IPS-20b (cell line): ENCODE measurements around the gene LMAN1L.

Experiments
- H3K27ac ChIP-seq: one replicate; pipeline ENCODE4 v1.5.1; 2013; ENCODE audit warnings: low read length
- H3K27me3 ChIP-seq: 2 replicates; pipeline ENCODE4 v1.6.1; 2013; ENCODE audit warnings: mild to moderate bottlenecking, low read length, inconsistent platforms; ENCODE audit not compliant: insufficient read depth
- H3K36me3 ChIP-seq: 2 replicates; pipeline ENCODE4 v1.6.1; 2013; ENCODE audit warnings: low read depth, mild to moderate bottlenecking, inconsistent platforms, low read length, moderate library complexity; ENCODE audit not compliant: insufficient read depth
- H3K4me1 ChIP-seq: 2 replicates; pipeline ENCODE4 v1.6.1; 2013; ENCODE audit warnings: mild to moderate bottlenecking, control low read depth, inconsistent platforms, low read length, moderate library complexity; ENCODE audit not compliant: insufficient read depth
- H3K4me3 ChIP-seq: 2 replicates; pipeline ENCODE4 v1.5.1; 2013; ENCODE audit warnings: mild to moderate bottlenecking, low read length, inconsistent platforms
- H3K9ac ChIP-seq: 2 replicates; pipeline ENCODE4 v1.6.1; 2013; ENCODE audit warnings: low read depth, mild to moderate bottlenecking, inconsistent platforms, low read length, moderate library complexity
- H3K9me3 ChIP-seq: 2 replicates; pipeline ENCODE4 v1.6.1; 2013; ENCODE audit warnings: mild to moderate bottlenecking, low read depth, low read length, inconsistent platforms; ENCODE audit not compliant: insufficient read depth

Gene LMAN1L

DNA sequence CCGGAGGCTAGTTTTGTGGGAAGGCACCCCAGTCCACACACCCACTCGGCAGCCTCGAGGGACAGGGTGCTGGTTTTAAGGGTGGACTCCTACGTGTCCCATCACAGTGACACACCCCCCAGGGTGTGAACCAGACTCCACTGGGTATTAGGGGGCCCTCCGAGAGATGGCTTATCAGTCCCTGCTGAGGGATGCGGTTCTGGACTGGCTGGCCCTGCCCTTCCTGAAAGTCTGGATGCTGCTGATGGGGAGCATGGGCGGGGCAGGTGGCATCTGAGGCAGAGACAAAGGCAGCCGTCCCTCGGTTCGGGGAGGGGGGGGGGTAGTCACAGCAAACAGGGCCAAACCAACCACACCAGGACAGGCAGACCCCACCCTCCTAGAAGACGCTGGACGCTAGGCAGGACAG lies 31.3 kb downstream of the LMAN1L start:
- peak overlapping the region; percentile 94 for H3K9ac ChIP-seq
- no peaks in the 10 kb centered on the region for H3K27me3 ChIP-seq
- peak overlapping the region; percentile 49 for H3K27ac ChIP-seq
- peak overlapping the region; percentile 83; the same call in 1 of the 2 replicates for H3K4me3 ChIP-seq
- peaks cover 3% of the 10 kb centered on the region; the same call in 1 of the 2 replicates for H3K4me1 ChIP-seq
- H3K36me3 ChIP-seq, result peaks cover 26% of the 10 kb centered on the region; the same call in 1 of the 2 replicates
- H3K9me3 ChIP-seq, result no peaks in the 10 kb centered on the region

DNA sequence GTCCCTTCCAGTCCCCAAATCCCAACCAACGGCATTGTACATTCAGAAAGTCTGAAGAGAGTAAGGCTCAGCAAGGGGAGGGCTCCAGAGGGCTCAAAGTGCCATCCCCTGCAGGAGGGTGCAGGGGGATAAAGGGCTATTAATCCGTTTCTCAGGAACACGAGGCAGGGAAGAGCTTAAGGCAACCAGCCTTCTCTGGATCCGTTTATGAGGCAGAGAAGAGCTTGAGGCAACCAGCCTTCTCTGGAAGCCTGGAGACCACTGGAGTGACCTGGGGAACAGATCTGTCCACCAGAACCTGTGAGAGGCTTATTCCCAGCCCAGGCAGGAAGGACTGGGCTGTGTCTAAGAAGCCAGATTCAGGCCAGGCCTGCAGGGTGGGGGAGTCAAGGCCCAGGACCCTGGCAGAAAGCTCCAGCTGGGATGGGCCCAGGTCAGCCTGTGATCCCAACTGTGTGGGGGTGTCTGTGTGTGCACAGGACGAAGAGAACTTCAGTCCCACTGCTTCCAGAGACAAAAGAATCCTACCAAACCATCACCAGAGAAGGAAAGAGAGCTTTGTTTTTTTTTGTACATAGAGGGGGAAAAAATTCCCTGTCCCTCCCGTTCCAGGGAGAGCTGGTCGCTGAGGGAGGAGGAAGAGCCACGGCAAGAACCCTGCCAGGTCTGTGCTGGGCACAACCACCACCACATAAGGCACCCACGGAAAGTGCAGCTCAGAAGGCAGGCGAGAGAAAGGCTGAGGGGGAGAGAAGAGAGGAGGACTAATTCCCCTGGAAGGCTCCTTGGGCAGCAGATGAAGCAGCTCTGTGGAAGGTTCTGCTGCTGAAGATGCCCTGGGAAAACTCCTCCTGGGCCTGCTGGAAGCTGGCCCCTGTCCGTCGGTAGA lies 31.9 kb downstream of the LMAN1L start:
- H3K4me1 ChIP-seq, result peaks cover 3% of the 10 kb centered on the region; the same call in 1 of the 2 replicates
- peaks cover 26% of the 10 kb centered on the region; the same call in 1 of the 2 replicates for H3K36me3 ChIP-seq
- H3K4me3 ChIP-seq, result no peak overlapping the region
- no peak overlapping the region for H3K9ac ChIP-seq
- H3K9me3 ChIP-seq, result no peaks in the 10 kb centered on the region
- no peak overlapping the region for H3K27ac ChIP-seq
- no peaks in the 10 kb centered on the region for H3K27me3 ChIP-seq

DNA sequence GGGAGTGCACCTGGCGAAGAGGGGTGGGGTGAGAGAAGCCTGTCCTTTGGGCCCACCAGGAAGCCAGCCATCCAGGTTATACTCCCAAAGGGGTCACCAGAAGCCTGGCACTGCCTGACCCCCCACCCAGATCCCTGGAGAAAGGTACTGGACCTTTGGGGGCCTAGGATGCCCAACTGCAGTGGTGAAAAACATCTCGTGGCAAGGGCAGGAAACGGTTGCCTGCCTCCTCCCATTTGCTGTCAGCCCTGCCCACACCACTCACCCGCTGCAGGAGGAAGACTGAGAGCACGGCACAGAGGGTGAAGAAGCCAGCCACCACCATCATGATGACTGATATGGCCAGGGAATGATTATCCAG lies 32.6 kb downstream of the LMAN1L start:
- peaks cover 31% of the 10 kb centered on the region for H3K36me3 ChIP-seq

DNA sequence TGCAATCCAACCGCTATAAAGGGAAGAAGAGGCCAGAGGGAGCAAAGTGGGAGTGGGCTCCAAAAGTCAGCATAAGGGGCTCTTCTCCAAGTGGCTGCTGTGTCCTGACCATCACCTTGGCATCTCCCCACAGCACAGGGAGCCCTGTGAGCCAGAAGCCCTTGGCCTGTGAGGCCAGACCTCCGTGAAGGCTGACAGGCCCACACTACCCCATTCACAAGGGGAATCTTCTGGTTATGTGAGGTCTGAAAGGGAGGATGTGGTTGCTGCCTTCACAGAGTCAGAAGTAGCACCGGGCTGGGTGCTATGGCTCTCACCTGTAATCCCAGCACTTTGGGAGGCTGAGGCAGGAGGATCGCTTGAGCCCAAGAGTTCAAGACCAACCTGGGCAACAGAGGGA lies 32.9 kb downstream of the LMAN1L start:
- H3K36me3 ChIP-seq, result peaks cover 34% of the 10 kb centered on the region
- H3K4me1 ChIP-seq, result peaks cover 3% of the 10 kb centered on the region; the same call in 1 of the 2 replicates
- no peaks in the 10 kb centered on the region for H3K9me3 ChIP-seq
- no peak overlapping the region for H3K27ac ChIP-seq
- no peaks in the 10 kb centered on the region for H3K27me3 ChIP-seq
- no peak overlapping the region for H3K4me3 ChIP-seq
- no peak overlapping the region for H3K9ac ChIP-seq

More for the DNA sequence above, 32.6 kb downstream of the LMAN1L start:
- H3K27ac ChIP-seq, result no peak overlapping the region
- no peak overlapping the region for H3K9ac ChIP-seq
- no peak overlapping the region for H3K4me3 ChIP-seq
- peaks cover 3% of the 10 kb centered on the region; the same call in 1 of the 2 replicates for H3K4me1 ChIP-seq
- H3K27me3 ChIP-seq, result no peaks in the 10 kb centered on the region
- H3K9me3 ChIP-seq, result no peaks in the 10 kb centered on the region

DNA sequence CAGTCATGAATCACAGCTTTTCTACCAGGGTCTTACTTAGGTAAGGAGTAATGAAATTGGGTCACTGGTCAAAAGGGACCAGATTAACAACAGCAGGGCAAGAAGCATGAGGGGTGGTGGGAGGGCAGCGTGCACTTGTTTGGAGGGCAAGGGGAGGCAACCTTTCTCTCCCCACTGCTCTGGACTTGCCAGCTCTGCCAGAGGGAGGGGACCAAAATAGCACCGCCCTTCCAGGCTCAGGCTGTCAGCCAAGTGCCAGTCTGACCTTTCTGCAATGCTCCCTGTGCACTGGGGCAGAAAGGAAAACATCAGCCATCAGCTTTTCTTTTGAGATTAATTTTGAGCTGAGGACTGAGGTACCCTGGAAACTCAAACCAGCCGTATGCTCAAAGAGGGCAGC lies 34.8 kb downstream of the LMAN1L start:
- Histone ChIP-seq H3K27me3 (no peaks in the 10 kb centered on the region), H3K4me3 (no peak overlapping the region), H3K9me3 (no peaks in the 10 kb centered on the region), H3K4me1 (no peaks in the 10 kb centered on the region; the same call in 1 of the 2 replicates), H3K9ac (no peak overlapping the region), H3K36me3 (peaks cover 45% of the 10 kb centered on the region), H3K27ac (no peak overlapping the region)

DNA sequence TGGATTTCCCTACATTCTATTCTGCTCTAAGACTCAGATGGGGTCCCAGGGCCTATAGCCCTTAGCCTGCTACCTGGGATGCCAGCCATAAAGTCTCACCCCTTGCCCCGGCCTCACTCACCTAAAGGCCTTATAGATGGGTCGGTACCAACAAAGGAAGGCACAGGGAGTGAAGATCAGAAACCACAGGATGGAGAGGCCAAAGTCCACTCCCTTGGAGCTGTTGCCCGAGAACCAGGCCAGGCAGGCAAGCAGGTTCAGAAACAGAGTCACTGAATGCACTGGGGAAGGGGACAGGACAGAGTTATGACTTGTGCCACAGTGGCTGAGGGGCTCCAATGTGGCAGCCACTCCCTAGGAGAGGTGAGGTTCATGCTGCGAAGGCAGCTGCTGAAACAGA lies 37.8 kb downstream of the LMAN1L start:
- no peak overlapping the region for H3K9ac ChIP-seq

DNA sequence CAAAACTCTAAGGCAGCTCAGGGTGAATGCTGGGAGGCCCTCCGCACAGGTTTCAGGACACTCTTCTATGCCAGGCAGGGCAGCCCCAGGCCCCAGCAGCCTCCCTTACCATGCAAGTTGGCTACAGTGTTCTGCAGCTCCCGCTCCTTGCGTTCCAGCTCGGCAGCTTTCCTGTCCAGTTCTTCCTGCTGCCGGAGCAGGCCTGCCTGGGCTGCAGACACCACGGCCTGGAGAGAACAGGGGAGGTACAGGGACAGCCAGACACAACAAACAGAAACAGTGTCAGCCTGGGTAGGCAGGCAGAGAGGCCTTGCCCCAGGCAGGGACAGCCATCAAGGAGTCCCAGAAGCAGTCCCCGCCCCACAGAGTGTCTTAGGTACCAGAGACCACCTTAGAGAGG lies 39.3 kb downstream of the LMAN1L start:
- Histone ChIP-seq H3K4me1 (no peaks in the 10 kb centered on the region), H3K9me3 (no peaks in the 10 kb centered on the region), H3K27ac (no peak overlapping the region), H3K9ac (no peak overlapping the region), H3K4me3 (no peak overlapping the region), H3K27me3 (no peaks in the 10 kb centered on the region), H3K36me3 (peaks cover 55% of the 10 kb centered on the region)

More for the DNA sequence above, 37.8 kb downstream of the LMAN1L start:
- Histone ChIP-seq H3K9me3 (no peaks in the 10 kb centered on the region), H3K36me3 (peaks cover 55% of the 10 kb centered on the region), H3K4me3 (no peak overlapping the region), H3K27me3 (no peaks in the 10 kb centered on the region), H3K4me1 (no peaks in the 10 kb centered on the region), H3K27ac (no peak overlapping the region)

DNA sequence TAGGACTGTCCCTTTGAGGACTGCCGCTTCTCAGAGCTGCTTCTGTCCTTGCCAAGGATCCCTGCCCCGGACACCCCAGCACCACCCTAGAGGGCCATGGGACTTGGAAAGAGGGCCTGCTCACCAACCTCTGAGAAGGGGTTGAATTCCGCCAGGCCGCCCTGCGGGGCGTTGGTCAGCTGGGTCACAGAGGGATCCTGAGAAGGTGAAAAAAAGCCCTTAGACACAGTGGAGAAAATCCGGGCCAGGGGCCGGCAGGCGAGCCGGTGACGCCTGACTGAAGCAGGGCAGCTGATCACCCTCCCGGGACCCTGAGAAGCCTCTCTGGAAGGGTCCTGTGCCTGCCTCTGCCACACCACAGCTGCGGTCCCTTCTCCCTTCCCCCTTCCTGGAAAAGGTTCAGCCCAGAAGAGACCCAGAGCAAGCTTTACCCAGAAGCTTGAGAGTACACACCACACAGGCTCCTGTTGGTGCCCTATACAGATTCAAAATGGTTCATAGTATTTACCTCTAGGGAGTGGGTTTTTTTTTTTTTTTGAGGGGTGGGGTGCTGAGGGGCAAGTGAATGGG lies 41.9 kb downstream of the LMAN1L start:
- no peaks in the 10 kb centered on the region for H3K4me1 ChIP-seq
- H3K9me3 ChIP-seq, result no peaks in the 10 kb centered on the region
- H3K36me3 ChIP-seq, result peaks cover 38% of the 10 kb centered on the region
- H3K9ac ChIP-seq, result no peak overlapping the region
- no peaks in the 10 kb centered on the region for H3K27me3 ChIP-seq
- no peak overlapping the region for H3K27ac ChIP-seq
- H3K4me3 ChIP-seq, result no peak overlapping the region

DNA sequence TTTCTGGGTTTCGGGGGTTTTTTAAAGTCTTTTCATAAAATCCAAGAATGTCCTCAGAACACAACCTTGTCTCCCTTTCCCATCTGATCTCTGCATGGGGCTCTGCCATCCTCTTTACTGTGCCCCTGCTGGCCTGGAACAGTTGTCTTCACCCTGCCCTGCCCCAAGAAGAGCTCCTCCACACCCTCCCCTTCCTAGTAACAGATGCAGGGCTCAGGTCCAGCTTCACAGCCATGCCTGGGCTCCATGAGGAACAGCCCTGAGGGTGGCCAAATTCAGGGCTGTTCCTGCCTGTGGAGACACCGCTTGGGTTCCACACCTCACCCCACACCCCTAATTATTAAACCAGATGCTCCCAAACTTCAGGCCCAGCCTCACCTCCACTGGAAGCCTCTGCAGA lies 43.2 kb downstream of the LMAN1L start:
- no peak overlapping the region for H3K9ac ChIP-seq
- H3K27ac ChIP-seq, result no peak overlapping the region
- H3K4me3 ChIP-seq, result no peak overlapping the region
- no peaks in the 10 kb centered on the region for H3K4me1 ChIP-seq
- H3K36me3 ChIP-seq, result peaks cover 28% of the 10 kb centered on the region
- no peaks in the 10 kb centered on the region for H3K27me3 ChIP-seq
- H3K9me3 ChIP-seq, result no peaks in the 10 kb centered on the region

DNA sequence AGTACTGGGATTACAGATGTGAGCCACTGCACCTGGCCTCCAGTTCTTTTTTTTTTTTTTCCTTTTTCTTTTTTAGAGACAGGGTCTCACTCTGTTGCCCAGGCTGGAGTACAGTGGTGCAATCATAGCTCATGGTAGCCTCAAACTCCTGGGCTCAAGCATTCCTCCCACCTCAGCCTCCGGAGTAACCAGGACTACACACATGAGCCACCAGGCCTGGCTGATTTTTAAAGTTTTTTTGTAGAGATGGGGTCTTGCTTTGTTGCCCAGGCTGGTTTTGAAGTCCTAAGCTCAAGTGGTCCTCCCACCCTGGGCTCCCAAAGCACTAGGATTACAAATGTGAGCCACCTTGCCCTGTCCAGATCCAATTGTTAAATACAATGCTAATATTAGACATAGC lies 43.9 kb downstream of the LMAN1L start:
- no peaks in the 10 kb centered on the region for H3K4me1 ChIP-seq
- no peaks in the 10 kb centered on the region for H3K9me3 ChIP-seq
- H3K27me3 ChIP-seq, result no peaks in the 10 kb centered on the region
- no peak overlapping the region for H3K27ac ChIP-seq
- peaks cover 21% of the 10 kb centered on the region for H3K36me3 ChIP-seq
- H3K9ac ChIP-seq, result no peak overlapping the region
- no peak overlapping the region for H3K4me3 ChIP-seq

DNA sequence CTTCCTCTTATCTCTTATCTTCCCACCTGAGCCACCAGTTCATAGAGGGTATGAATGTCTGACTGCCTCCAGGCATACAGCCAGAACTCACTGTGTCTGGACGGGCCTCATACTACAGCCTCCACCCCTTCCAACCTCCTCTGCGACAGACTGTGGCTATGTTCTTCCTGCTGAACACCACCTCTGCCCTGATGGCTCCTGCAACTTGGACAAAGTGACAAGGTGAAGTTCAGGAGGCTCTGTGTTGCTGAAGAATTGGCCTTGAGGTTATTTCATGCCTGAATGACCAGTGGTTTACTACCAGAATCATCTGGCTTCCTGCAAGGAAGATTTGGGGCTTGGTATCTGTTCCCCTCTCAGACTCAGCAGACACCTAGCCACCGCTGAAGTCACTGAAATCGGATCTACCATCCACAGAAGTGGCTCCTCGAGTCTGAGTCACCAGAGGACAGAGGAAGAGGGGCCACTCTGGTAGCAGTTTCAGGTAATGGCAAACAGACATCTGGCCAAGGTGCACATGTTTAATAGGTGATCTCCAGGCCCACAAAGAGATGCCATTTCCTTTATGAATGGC lies 44.5 kb downstream of the LMAN1L start:
- no peaks in the 10 kb centered on the region for H3K27me3 ChIP-seq
- peaks cover 15% of the 10 kb centered on the region for H3K36me3 ChIP-seq
- no peak overlapping the region for H3K4me3 ChIP-seq
- H3K4me1 ChIP-seq, result no peaks in the 10 kb centered on the region
- H3K27ac ChIP-seq, result no peak overlapping the region
- H3K9ac ChIP-seq, result no peak overlapping the region
- H3K9me3 ChIP-seq, result no peaks in the 10 kb centered on the region
